ENCODE results near the gene AGBL4.
A peak's percentile ranks its signal among the peaks of the same experiment; 100 is the strongest.

Gene AGBL4

DNA sequence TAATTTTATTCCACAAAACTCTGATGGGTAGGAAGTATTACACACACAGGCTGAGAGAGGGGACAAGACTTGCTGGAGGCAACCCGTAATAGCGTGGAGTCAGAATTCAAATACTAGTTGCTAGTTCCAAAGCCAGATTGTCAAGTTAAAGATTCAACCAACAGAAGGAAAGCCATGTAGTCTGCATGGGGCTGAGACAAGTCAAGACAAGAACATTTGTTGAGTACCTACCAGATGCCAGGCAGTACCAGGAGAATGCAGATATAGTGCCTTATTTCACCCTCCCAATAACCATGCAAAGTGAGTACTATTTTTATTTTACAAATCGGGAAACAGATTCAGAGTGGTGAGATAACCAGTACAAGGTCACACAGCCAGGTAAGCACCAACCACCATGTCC lies 1441.3 kb downstream of the AGBL4 start:
- Histone ChIP-seq H3K9me3 (ENCODE audit: low read length) (no peaks in the 10 kb centered on the region), H3K79me2 (ENCODE audit: insufficient read depth, low read length) (no peaks in the 10 kb centered on the region), H3F3A (ENCODE audit: insufficient read depth, low read length) (no peaks in the 10 kb centered on the region), H3K27me3 (ENCODE audit: insufficient read depth, low read length) (no peaks in the 10 kb centered on the region), H2AFZ (ENCODE audit: low read length) (no peak overlapping the region), H3K4me3 (ENCODE audit: low read depth, low read length, poor library complexity, severe bottlenecking) (no peak overlapping the region), H4K20me1 (ENCODE audit: insufficient read depth, low read length) (no peaks in the 10 kb centered on the region), H3K36me3 (ENCODE audit: insufficient read depth, low read length) (no peaks in the 10 kb centered on the region), H3K9me2 (ENCODE audit: low read depth, low read length) (no peaks in the 10 kb centered on the region), H3K9ac (ENCODE audit: low read length) (no peak overlapping the region), H3K27ac (ENCODE audit: low read depth, low read length, poor library complexity, severe bottlenecking) (no peak overlapping the region), H3K4me2 (ENCODE audit: low read length) (no peak overlapping the region), H3K4me1 (ENCODE audit: insufficient read depth, low read length, severe bottlenecking) (no peaks in the 10 kb centered on the region)
- TF ChIP-seq, protein P1, sequence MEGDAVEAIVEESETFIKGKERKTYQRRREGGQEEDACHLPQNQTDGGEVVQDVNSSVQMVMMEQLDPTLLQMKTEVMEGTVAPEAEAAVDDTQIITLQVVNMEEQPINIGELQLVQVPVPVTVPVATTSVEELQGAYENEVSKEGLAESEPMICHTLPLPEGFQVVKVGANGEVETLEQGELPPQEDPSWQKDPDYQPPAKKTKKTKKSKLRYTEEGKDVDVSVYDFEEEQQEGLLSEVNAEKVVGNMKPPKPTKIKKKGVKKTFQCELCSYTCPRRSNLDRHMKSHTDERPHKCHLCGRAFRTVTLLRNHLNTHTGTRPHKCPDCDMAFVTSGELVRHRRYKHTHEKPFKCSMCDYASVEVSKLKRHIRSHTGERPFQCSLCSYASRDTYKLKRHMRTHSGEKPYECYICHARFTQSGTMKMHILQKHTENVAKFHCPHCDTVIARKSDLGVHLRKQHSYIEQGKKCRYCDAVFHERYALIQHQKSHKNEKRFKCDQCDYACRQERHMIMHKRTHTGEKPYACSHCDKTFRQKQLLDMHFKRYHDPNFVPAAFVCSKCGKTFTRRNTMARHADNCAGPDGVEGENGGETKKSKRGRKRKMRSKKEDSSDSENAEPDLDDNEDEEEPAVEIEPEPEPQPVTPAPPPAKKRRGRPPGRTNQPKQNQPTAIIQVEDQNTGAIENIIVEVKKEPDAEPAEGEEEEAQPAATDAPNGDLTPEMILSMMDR (IDR thresholded peaks at IDR 0.05; ENCODE audit: low read length), result no peak
- TF ChIP-seq EZH2 (IDR thresholded peaks at IDR 0.05; ENCODE audit: borderline replicate concordance, low read length), result no peak

DNA sequence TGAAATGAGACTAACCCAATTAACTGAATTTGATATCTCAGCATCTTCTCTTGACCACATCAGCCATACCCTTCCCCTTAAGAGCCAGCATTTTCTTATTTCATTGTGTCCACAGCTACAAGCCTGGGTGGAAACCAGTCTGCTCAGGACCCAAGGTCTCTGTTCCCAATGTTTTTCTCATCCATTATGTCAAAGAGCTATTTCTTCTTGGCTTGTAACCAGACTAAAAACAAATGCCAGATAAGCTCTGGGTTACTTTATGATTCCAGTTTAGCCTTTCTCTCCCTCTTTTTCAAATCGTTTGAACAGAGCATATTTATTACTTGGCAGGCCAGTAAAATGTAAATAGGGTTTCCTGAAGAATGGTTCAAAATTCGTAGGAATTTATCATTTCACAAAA lies 1442.5 kb downstream of the AGBL4 start:
- H3K27ac ChIP-seq (ENCODE audit: low read depth, low read length, poor library complexity, severe bottlenecking), result no peak overlapping the region
- no peak overlapping the region for H3K9ac ChIP-seq (ENCODE audit: low read length)
- H3K36me3 ChIP-seq (ENCODE audit: insufficient read depth, low read length), result no peaks in the 10 kb centered on the region
- H3K9me2 ChIP-seq (ENCODE audit: low read depth, low read length), result no peaks in the 10 kb centered on the region
- H3K4me3 ChIP-seq (ENCODE audit: low read depth, low read length, poor library complexity, severe bottlenecking), result no peak overlapping the region
- H3K4me2 ChIP-seq (ENCODE audit: low read length), result no peak overlapping the region
- no peaks in the 10 kb centered on the region for H3K4me1 ChIP-seq (ENCODE audit: insufficient read depth, low read length, severe bottlenecking)
- H3K27me3 ChIP-seq (ENCODE audit: insufficient read depth, low read length), result no peaks in the 10 kb centered on the region
- TF ChIP-seq EZH2 (IDR thresholded peaks at IDR 0.05; ENCODE audit: borderline replicate concordance, low read length), result no peak
- TF ChIP-seq, protein P1 (IDR thresholded peaks at IDR 0.05; ENCODE audit: low read length), result no peak
- H3F3A ChIP-seq (ENCODE audit: insufficient read depth, low read length), result no peaks in the 10 kb centered on the region
- no peak overlapping the region for H2AFZ ChIP-seq (ENCODE audit: low read length)
- H4K20me1 ChIP-seq (ENCODE audit: insufficient read depth, low read length), result no peaks in the 10 kb centered on the region
- H3K9me3 ChIP-seq (ENCODE audit: low read length), result no peaks in the 10 kb centered on the region
- H3K79me2 ChIP-seq (ENCODE audit: insufficient read depth, low read length), result no peaks in the 10 kb centered on the region

DNA sequence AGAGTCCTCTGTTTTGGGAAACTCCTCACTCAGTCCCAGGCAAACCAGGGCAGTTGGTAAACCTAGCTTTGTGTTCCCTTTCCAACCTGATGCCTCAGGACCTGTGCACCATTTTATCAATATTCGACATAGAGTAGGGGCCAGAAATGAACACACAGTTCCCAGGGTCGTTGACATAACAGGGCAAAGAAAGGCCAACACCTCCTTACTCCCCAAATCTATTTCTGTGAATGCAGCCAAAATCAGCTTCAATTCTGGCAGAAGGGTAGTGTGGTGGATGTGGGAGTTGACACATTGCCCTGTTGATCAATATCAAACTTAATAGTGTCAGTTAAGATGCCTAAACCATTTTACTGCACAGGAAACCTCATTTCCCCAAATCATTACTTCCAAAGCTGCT lies 1447.2 kb downstream of the AGBL4 start:
- no peaks in the 10 kb centered on the region for H3F3A ChIP-seq (ENCODE audit: insufficient read depth, low read length)
- no peaks in the 10 kb centered on the region for H3K27me3 ChIP-seq (ENCODE audit: insufficient read depth, low read length)
- H3K27ac ChIP-seq (ENCODE audit: low read depth, low read length, poor library complexity, severe bottlenecking), result no peak overlapping the region
- no peak overlapping the region for H2AFZ ChIP-seq (ENCODE audit: low read length)
- H3K4me3 ChIP-seq (ENCODE audit: low read depth, low read length, poor library complexity, severe bottlenecking), result no peak overlapping the region
- H3K9me3 ChIP-seq (ENCODE audit: low read length), result no peaks in the 10 kb centered on the region
- H3K4me1 ChIP-seq (ENCODE audit: insufficient read depth, low read length, severe bottlenecking), result no peaks in the 10 kb centered on the region
- no peaks in the 10 kb centered on the region for H3K79me2 ChIP-seq (ENCODE audit: insufficient read depth, low read length)
- H3K36me3 ChIP-seq (ENCODE audit: insufficient read depth, low read length), result no peaks in the 10 kb centered on the region
- TF ChIP-seq EZH2 (IDR thresholded peaks at IDR 0.05; ENCODE audit: borderline replicate concordance, low read length), result no peak
- H3K9me2 ChIP-seq (ENCODE audit: low read depth, low read length), result no peaks in the 10 kb centered on the region
- H3K4me2 ChIP-seq (ENCODE audit: low read length), result no peak overlapping the region
- no peak overlapping the region for H3K9ac ChIP-seq (ENCODE audit: low read length)
- no peaks in the 10 kb centered on the region for H4K20me1 ChIP-seq (ENCODE audit: insufficient read depth, low read length)

DNA sequence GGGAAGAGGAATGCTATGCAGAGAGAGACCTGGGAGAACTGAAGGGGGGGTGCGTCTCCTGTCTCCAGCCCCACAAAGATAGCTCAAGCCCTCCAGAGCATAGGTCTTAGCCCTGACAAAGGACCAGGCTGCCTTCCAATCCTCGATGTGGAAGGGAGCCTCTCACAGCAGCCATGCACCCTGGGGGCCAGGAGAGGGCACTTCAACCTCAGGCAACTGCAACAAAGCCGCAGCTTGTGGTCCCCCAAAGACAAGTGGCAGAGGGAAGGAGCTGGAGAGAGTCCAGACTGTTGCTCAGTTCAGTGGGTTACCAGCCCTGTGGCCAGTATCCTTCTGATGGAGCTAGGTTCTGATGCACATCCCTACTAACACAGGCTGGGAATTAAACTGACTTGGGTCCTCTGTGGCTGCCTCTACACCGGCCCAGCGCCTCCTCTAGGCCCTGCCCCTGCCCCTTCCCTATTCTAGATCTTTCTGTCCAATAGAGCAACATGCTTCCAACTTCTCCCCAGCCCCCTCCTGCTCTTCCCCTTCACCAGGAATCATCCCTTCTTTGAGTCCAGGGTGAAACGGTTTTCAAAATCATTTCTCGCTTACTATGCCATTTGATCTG lies 1451.0 kb downstream of the AGBL4 start:
- no peak for TF ChIP-seq EZH2 (IDR thresholded peaks at IDR 0.05; ENCODE audit: borderline replicate concordance, low read length)
- TF ChIP-seq, protein P1 (IDR thresholded peaks at IDR 0.05; ENCODE audit: low read length), result peak; percentile 52

More for the DNA sequence above, 1451.0 kb downstream of the AGBL4 start:
- Histone ChIP-seq H3F3A (ENCODE audit: insufficient read depth, low read length) (no peaks in the 10 kb centered on the region), H3K36me3 (ENCODE audit: insufficient read depth, low read length) (no peaks in the 10 kb centered on the region), H3K4me3 (ENCODE audit: low read depth, low read length, poor library complexity, severe bottlenecking) (no peak overlapping the region), H3K4me1 (ENCODE audit: insufficient read depth, low read length, severe bottlenecking) (no peaks in the 10 kb centered on the region), H3K9ac (ENCODE audit: low read length) (no peak overlapping the region), H4K20me1 (ENCODE audit: insufficient read depth, low read length) (no peaks in the 10 kb centered on the region), H3K9me2 (ENCODE audit: low read depth, low read length) (no peaks in the 10 kb centered on the region), H2AFZ (ENCODE audit: low read length) (no peak overlapping the region), H3K9me3 (ENCODE audit: low read length) (no peaks in the 10 kb centered on the region), H3K27ac (ENCODE audit: low read depth, low read length, poor library complexity, severe bottlenecking) (no peak overlapping the region), H3K4me2 (ENCODE audit: low read length) (no peak overlapping the region), H3K27me3 (ENCODE audit: insufficient read depth, low read length) (no peaks in the 10 kb centered on the region), H3K79me2 (ENCODE audit: insufficient read depth, low read length) (no peaks in the 10 kb centered on the region)

Data from OCI-LY1 (cell line).